Subcutaneous adipose tissue (tissue), 4 donors: Measurements from ENCODE around the gene TBC1D1. TPM values are rescaled to one million over a fixed set of nuclear protein-coding genes. Genes with fewer than 3 reads are reported as not detected.

Experiments used
- total RNA-seq, 4 donors: library from RNA; depleted of rRNA; stranded (reverse); fragments of >200 nt; gene quantifications; one replicate each; pipeline ENCODE4 v1.1.0, GENCODE V29; 2016
- TF ChIP-seq, protein P1 (sequence below): fragments of 450-650 bp; IDR thresholded peaks from one replicate; pipeline ENCODE4 v1.5.1; 2016; ENCODE audit warnings: low read depth, mild to moderate bottlenecking, control low read depth, antibody characterized with exemption, moderate library complexity

Gene TBC1D1
- total RNA-seq, 4 donors from 2014 or later: 60.3 to 123 (median 87.6) TPM

DNA sequence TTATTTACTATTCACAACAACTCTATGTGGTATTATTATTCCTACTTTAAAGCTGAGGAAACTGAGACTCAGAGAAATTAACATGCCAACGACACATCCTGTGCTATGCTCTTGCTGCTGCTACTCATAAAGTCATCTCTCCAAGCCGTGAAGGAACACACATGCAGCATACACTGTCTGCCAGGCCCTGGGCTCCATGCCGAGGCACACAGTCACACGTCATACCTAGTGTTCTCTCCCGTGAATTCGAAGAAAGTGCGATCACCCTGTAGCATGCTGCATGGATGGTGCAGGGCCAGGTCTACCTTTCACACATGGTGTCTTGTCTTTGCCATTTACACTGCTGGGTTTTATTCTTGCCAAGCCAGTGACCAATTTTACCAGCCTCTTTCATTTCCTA is 34.1 kb downstream of the TBC1D1 start:
- TF ChIP-seq, protein P1, sequence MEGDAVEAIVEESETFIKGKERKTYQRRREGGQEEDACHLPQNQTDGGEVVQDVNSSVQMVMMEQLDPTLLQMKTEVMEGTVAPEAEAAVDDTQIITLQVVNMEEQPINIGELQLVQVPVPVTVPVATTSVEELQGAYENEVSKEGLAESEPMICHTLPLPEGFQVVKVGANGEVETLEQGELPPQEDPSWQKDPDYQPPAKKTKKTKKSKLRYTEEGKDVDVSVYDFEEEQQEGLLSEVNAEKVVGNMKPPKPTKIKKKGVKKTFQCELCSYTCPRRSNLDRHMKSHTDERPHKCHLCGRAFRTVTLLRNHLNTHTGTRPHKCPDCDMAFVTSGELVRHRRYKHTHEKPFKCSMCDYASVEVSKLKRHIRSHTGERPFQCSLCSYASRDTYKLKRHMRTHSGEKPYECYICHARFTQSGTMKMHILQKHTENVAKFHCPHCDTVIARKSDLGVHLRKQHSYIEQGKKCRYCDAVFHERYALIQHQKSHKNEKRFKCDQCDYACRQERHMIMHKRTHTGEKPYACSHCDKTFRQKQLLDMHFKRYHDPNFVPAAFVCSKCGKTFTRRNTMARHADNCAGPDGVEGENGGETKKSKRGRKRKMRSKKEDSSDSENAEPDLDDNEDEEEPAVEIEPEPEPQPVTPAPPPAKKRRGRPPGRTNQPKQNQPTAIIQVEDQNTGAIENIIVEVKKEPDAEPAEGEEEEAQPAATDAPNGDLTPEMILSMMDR: no peak

DNA sequence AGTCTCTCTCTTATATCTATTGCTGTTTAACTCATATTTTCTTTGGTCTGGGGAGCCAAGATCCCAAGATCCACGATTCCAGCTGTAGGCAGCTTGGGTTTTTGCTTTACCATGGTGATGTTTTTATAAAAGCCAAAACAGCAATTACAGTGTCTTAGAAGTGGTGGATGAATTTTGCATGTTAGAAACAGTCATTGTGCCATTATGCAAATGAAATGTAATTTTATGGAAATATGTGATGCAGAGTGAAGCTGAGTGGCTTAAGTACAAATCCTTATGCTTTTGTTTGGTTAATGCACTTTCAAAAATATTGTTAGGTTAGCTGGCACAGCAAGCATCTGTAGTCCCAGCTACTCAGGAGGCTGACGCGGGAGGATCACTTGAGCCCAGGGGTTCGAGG is 36.5 kb downstream of the TBC1D1 start:
- TF ChIP-seq, protein P1: no peak

DNA sequence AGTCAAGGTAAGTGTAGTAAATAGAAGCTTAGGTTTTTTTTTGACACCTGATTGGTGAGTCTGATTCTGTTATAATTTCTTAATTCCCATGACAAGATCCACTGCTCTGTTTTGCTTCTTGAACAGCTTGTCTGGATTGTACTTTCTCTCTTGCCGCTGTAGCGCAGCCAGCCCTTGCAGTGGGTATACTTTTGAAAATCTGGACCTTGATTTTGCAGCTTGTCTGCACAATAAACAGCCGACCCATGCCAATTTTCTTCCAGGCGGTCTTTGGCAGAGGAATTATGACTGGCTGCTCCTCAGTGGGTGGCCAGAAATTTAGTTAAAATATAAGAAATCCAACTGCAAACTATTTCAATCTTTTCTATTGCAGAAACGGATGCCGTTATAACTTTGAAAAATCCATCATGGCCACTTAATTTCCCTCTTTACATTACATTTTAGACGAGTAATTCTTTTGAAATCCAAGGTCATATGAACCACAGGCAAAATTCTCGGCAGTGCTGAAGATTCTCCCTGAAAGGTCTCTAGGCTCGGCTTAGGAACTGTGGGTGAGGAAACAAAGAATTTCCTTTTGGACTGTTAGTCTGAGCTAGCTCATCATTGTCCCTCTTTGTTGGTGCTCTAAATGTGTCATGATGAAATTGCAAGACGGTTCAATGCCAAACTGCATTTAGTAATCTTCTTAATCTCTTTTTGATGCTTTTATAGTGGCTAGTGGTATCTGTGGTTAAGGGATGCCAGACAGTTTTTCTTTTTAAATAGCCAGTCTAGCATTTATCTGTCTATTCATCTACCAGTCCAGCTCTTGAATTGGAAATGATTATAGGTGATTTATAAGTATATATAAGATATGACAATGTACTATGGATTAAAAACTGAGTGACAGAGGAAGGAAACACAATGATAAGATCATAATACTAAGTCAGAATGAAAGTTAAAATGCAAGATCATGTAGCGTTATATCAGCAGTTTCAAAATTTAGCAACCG is 37.8 kb downstream of the TBC1D1 start:
- TF ChIP-seq, protein P1: no peak

DNA sequence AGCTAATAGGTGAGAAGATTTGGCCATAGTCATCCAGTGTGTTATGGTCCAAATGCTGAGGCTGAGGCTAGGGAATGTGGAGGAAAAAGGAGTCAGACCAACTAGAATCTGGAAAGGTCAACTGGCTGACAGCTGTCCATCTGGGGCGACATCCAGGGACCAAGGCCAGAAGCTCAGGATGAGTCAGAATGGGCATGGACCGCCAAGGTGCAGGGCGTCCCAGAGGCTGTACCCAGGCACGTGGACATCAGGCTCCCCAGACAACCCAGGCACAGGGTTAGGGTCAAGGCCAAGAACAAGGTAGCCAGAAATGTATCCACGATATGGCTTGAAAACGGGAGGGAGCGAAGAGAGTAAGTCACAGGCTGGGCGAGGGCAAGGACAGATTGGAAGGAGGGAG is 43.2 kb downstream of the TBC1D1 start:
- TF ChIP-seq, protein P1: no peak

DNA sequence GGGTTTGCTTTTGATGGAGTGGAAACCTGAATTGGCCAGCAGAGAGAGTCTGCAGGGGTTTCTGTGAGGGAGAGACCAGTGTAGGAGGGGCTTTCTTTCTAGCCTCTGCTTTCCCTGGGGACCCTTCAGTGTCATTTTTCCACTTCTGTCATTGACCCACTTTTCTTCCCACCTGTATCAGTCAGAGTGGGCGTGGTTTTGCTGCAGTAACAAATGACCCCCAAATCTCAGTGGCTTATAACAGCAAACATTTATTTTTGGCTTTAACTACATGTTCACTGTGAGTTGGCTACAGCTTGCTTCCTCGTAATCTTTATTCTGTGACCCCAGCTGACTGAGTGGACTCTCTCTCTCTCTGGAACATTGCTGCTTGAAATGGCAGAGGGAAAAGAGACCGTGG is 43.7 kb downstream of the TBC1D1 start:
- TF ChIP-seq, protein P1: no peak

- TF ChIP-seq, protein P1: no peak
Observed at GRCh38 chr4:37935026-37935425, 44.1 kb downstream of the TBC1D1 start.

GRCh38 chr4:37936889-37937498 is 46.1 kb downstream of the TBC1D1 start:
- TF ChIP-seq, protein P1: no peak
